Testis (tissue), 3 donors: ENCODE results near the gene PPP6R2. TPM values are rescaled to one million over a fixed set of nuclear protein-coding genes. Genes with fewer than 3 reads are reported as not detected.

ENCODE experiments used
- DNase-seq: peaks from one replicate; pipeline ENCODE4 v3.0.0-alpha.2; 2019
- H3K27ac ChIP-seq, 2 donors: fragments of 200-600 bp; sonication (generic); one replicate each; pipeline ENCODE4 v1.5.1; 2019
- H3K27me3 ChIP-seq: fragments of 200-600 bp; sonication (generic); one replicate; pipeline ENCODE4 v1.5.1; 2019
- H3K36me3 ChIP-seq: fragments of 200-600 bp; sonication (generic); one replicate; pipeline ENCODE4 v1.5.1; 2017; ENCODE audit warnings: low read depth; ENCODE audit errors: missing control alignments
- H3K4me1 ChIP-seq: fragments of 200-600 bp; sonication (generic); one replicate; pipeline ENCODE4 v1.5.1; 2019
- H3K4me3 ChIP-seq, 2 donors: fragments of 200-600 bp; sonication (generic); one replicate each; pipeline ENCODE4 v1.5.1; 2017 to 2019
- H3K9me3 ChIP-seq: fragments of 200-600 bp; sonication (generic); one replicate; pipeline ENCODE4 v1.5.1; 2017
- POLR2A ChIP-seq: fragments of 450-650 bp; IDR thresholded peaks from one replicate; pipeline ENCODE4 v1.6.1; 2017; ENCODE audit warnings: antibody characterized with exemption, mild to moderate bottlenecking, moderate library complexity
- WGBS, 2 donors: methylation state at CpG; one replicate each; pipeline ENCODE4 v1.1.5; 2018; 5-methylcytosine and 5-hydroxymethylcytosine counted together
- intact Hi-C: fragments of 100-400 bp; cut with DNase I; formaldehyde crosslinking; loops from one replicate; pipeline ENCODE4 v1.15.1; 2023; ENCODE audit warnings: low total_unique reads
- polyA plus RNA-seq: library from polyadenylated mRNA; stranded (reverse); fragments of 350-450 nt; fragmentation: Illumina TruSeq; extraction: RNeasy Lipid Tissue Mini Kit (QIAGEN cat#74804); gene quantifications from one replicate; pipeline ENCODE4 v1.2.3, GENCODE V29; 2014; ENCODE audit warnings: low read depth, low replicate concordance; ENCODE audit not compliant: insufficient read depth
- total RNA-seq, 2 donors: library from RNA; depleted of rRNA; stranded (reverse); fragments of >200 nt; gene quantifications; one replicate each; pipeline ENCODE4 v1.2.3, GENCODE V29; 2016
- TF ChIP-seq, protein P1 (sequence below), 3 experiments: fragments of 450-650 bp in 2 of 3; fragments of 200-600 bp in 1 of 3; sonication (generic) in 1 of 3; IDR thresholded peaks; one replicate each; pipeline ENCODE4 v1.5.1; 2016 to 2019; ENCODE audit warnings: antibody characterized with exemption in 3 of 3, mild to moderate bottlenecking in 2 of 3, moderate library complexity in 1 of 3

The PPP6R2 gene
- total and polyA plus RNA-seq, 3 donors from 2014 or later: 123 to 142 (median 138) TPM

DNA sequence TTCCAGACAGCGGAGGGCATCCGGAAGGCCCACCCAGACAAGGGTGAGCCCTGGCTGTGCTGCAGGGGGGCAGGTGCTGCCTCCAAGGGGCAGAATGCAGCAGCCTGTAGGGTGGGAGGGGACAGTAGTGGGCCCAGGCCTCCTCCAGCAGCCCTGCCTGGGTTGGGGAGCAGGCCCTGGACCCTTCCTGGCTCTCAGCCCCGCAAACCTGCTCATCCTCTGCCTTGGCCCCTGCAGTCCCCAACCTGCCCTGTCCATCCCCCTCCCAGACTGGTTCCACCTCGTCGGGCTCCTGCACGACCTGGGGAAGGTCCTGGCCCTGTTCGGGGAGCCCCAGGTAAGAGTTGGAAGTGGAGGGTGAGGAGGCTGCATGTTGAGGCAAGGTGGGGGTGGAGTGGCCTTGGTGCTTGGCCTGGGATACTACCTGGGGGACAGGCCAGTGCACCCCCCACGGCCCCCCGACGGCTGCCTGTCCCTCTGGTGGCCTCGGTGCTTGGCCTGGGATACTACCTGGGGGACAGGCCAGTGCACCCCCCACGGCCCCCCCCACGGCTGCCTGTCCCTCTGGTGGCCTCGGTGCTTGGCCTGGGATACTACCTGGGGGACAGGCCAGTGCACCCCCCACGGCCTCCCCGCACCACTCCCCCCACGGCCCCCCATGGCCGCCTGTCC lies 145.0 kb downstream of the PPP6R2 start:
- Histone ChIP-seq H3K27ac (no peak overlapping the region), H3K4me3 (no peak overlapping the region), H3K9me3 (no peaks in the 10 kb centered on the region), H3K36me3 (no peaks in the 10 kb centered on the region), H3K4me1 (no peaks in the 10 kb centered on the region), H3K27me3 (no peaks in the 10 kb centered on the region)
- WGBS, 2 donors: 87 to 100% methylated on average over 2 to 7 of the region's 18 CpGs
- intact Hi-C loops: no loop called here
- TF ChIP-seq, protein P1, sequence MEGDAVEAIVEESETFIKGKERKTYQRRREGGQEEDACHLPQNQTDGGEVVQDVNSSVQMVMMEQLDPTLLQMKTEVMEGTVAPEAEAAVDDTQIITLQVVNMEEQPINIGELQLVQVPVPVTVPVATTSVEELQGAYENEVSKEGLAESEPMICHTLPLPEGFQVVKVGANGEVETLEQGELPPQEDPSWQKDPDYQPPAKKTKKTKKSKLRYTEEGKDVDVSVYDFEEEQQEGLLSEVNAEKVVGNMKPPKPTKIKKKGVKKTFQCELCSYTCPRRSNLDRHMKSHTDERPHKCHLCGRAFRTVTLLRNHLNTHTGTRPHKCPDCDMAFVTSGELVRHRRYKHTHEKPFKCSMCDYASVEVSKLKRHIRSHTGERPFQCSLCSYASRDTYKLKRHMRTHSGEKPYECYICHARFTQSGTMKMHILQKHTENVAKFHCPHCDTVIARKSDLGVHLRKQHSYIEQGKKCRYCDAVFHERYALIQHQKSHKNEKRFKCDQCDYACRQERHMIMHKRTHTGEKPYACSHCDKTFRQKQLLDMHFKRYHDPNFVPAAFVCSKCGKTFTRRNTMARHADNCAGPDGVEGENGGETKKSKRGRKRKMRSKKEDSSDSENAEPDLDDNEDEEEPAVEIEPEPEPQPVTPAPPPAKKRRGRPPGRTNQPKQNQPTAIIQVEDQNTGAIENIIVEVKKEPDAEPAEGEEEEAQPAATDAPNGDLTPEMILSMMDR (IDR thresholded peaks at IDR 0.05): no peak
- no peak for TF ChIP-seq POLR2A
- DNase-seq: no peak

DNA sequence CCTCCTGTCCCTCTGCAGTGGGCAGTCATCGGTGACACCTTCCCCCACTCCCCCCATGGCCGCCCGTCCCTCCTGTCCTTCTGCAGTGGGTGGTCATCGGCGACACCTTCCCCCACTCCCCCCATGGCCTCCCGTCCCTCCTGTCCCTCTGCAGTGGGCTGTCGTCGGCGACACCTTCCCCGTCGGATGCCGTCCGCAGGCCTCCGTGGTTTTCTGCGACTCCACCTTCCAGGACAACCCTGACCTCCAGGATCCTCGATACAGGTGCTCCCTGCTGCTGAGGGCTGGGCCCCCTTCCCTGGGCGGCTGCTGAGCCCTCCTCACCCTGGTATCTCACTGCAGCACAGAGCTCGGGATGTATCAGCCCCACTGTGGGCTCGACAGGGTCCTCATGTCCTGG lies 145.8 kb downstream of the PPP6R2 start:
- H3K9me3 ChIP-seq: no peaks in the 10 kb centered on the region
- H3K4me3 ChIP-seq: no peak overlapping the region
- H3K4me1 ChIP-seq: no peaks in the 10 kb centered on the region
- intact Hi-C loops: no loop called here
- DNase-seq: no peak
- TF ChIP-seq POLR2A: no peak
- TF ChIP-seq, protein P1 (IDR thresholded peaks at IDR 0.05): no peak
- no peaks in the 10 kb centered on the region for H3K27me3 ChIP-seq
- H3K27ac ChIP-seq: no peak overlapping the region
- 69 to 79% methylated on average over 17 to 19 of the region's 19 CpGs for WGBS, 2 donors
- no peaks in the 10 kb centered on the region for H3K36me3 ChIP-seq

DNA sequence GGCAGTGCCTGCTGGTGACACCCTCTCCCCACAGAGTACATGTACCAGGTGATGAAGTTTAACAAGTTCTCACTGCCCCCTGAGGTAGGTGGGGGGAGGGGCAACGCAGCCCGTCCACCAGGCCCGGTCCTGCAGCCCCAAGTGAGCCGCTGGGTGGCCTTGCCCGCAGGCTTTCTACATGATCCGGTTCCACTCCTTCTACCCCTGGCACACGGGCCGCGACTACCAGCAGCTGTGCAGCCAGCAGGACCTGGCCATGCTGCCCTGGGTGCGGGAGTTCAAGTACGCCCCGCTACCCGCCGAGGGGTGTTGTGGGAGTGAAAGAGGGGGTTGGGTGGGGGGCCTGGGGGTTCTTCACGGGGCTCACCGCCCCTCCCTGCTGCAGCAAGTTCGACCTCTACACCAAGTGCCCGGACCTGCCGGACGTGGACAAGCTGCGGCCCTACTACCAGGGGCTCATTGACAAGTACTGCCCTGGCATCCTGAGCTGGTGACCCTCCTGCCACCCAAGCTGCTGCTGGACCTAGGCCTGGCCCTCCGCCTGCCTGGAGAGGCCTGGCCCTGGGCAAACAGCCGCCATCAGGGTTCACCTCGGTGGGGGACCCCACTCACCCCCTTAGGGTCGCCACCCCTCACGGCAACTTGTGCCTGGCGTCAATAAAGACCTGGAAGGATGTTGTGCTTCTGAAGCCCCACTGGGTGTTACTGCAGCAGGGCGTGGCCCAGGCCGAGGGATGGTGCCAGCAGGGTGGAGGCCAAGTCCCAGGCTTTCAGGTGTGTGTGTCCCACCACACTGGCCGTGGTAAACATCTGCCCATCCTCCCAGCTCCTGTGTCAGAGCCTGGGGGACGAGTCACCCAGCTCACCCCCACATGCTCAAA lies 146.5 kb downstream of the PPP6R2 start:
- no peaks in the 10 kb centered on the region for H3K9me3 ChIP-seq
- DNase-seq: no peak
- no peak overlapping the region for H3K4me3 ChIP-seq
- TF ChIP-seq, protein P1 (IDR thresholded peaks at IDR 0.05): no peak
- no peak for TF ChIP-seq POLR2A
- intact Hi-C loops: no loop called here
- no peaks in the 10 kb centered on the region for H3K4me1 ChIP-seq
- 86 to 93% methylated on average over 23 to 31 of the region's 31 CpGs for WGBS, 2 donors
- no peaks in the 10 kb centered on the region for H3K27me3 ChIP-seq
- H3K27ac ChIP-seq: no peak overlapping the region
- H3K36me3 ChIP-seq: no peaks in the 10 kb centered on the region

DNA sequence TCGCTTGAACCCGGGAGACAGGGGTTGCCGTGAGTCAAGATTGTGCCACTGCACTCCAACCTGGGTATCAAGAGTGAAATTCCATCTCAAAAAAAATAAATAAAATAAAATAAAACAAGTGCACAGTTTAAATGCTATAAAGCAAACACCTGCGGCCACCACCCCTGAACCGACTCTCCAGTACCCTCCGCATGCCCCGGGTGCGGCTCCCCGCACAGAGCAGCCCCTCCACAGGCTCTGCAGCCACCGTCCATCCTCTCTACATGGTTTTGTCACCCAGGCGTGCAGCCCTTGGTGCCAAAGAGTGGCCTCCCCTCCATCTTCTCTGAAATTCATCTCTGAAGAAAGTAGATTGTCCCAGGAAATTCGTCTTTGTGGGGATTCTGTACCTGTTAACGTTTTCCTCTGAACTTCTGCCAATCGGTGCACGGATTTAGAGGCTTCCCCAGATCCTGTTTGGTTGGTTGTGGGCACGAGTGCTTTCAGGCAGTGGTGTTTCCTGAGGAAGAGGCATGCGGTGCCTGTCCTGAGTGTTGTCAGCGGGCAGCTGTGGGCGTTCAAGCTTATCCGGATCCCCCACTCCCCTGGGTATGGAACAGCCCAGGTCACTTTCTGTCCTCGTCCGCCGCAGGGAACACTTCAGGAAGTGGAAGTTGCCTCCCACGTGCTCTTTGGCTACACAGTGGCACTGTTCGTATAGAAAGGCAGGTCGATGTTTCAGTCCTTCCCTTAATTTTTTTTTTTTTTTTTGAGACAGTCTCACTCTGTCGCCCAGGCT lies 147.6 kb downstream of the PPP6R2 start:
- WGBS, 2 donors: 67 to 75% methylated on average over 27 of the region's 27 CpGs
- H3K36me3 ChIP-seq: no peaks in the 10 kb centered on the region
- no peak overlapping the region for H3K4me3 ChIP-seq
- no peak for DNase-seq
- no peaks in the 10 kb centered on the region for H3K27me3 ChIP-seq
- intact Hi-C loops: no loop called here
- no peaks in the 10 kb centered on the region for H3K9me3 ChIP-seq
- no peaks in the 10 kb centered on the region for H3K4me1 ChIP-seq
- no peak overlapping the region for H3K27ac ChIP-seq
- TF ChIP-seq POLR2A: no peak
- TF ChIP-seq, protein P1 (IDR thresholded peaks at IDR 0.05): no peak

Other genes starting within 250 kb of the PPP6R2 start
- gene PANX2, start 172.6 kb upstream of the PPP6R2 start, total RNA-seq: 1 to 10 TPM; 5.3 to 6.3 TPM
- 2.0 TPM for gene PANX2, start 172.6 kb upstream of the PPP6R2 start, polyA plus RNA-seq
- 10 to 100 TPM; 38.7 to 45.3 TPM for gene TRABD, start 157.4 kb upstream of the PPP6R2 start, total RNA-seq
- 23.7 TPM for gene TRABD, start 157.4 kb upstream of the PPP6R2 start, polyA plus RNA-seq
- 10 to 100 TPM; 57.9 to 66.8 TPM for gene SELENOO, start 142.3 kb upstream of the PPP6R2 start, total RNA-seq
- 20.8 TPM for gene SELENOO, start 142.3 kb upstream of the PPP6R2 start, polyA plus RNA-seq
- 100 to 1,000 TPM; 136 to 143 TPM for gene TUBGCP6, start 98.3 kb upstream of the PPP6R2 start, total RNA-seq
- 40.2 TPM for gene TUBGCP6, start 98.3 kb upstream of the PPP6R2 start, polyA plus RNA-seq
- gene HDAC10, start 92.1 kb upstream of the PPP6R2 start, total RNA-seq: 10 to 100 TPM; 32.1 to 33.1 TPM
- gene HDAC10, start 92.1 kb upstream of the PPP6R2 start, polyA plus RNA-seq: 13.5 TPM
- 10 to 100 TPM; 22.3 to 25.1 TPM for gene MAPK12, start 81.6 kb upstream of the PPP6R2 start, total RNA-seq
- 9.1 TPM for gene MAPK12, start 81.6 kb upstream of the PPP6R2 start, polyA plus RNA-seq
- gene MAPK11, start 72.9 kb upstream of the PPP6R2 start, total RNA-seq: 10 to 100 TPM in 1 of 2 donors, 1 to 10 TPM in 1; 8.3 to 10.7 TPM
- 6.4 TPM for gene MAPK11, start 72.9 kb upstream of the PPP6R2 start, polyA plus RNA-seq
- 100 to 1,000 TPM; 219 to 243 TPM for gene PLXNB2, start 35.7 kb upstream of the PPP6R2 start, total RNA-seq
- gene PLXNB2, start 35.7 kb upstream of the PPP6R2 start, polyA plus RNA-seq: 98.0 TPM
- gene DENND6B, start 16.3 kb upstream of the PPP6R2 start, total RNA-seq: 10 to 100 TPM; 17.1 to 18.0 TPM
- 22.0 TPM for gene DENND6B, start 16.3 kb upstream of the PPP6R2 start, polyA plus RNA-seq
- gene SBF1, start 131.7 kb downstream of the PPP6R2 start, total RNA-seq: 100 to 1,000 TPM; 201 to 208 TPM
- 239 TPM for gene SBF1, start 131.7 kb downstream of the PPP6R2 start, polyA plus RNA-seq
- gene ADM2, start 138.2 kb downstream of the PPP6R2 start, total RNA-seq: 1 to 10 TPM; 1.0 to 1.9 TPM
- gene ADM2, start 138.2 kb downstream of the PPP6R2 start, polyA plus RNA-seq: 0.99 TPM
- gene MIOX, start 143.5 kb downstream of the PPP6R2 start, total RNA-seq: under 1 TPM; 0.24 to 0.25 TPM
- gene MIOX, start 143.5 kb downstream of the PPP6R2 start, polyA plus RNA-seq: not detected
- gene LMF2, start 164.4 kb downstream of the PPP6R2 start, total RNA-seq: 100 to 1,000 TPM in 1 of 2 donors, 10 to 100 TPM in 1; 95.4 to 109 TPM
- 59.7 TPM for gene LMF2, start 164.4 kb downstream of the PPP6R2 start, polyA plus RNA-seq
- gene NCAPH2, start 164.9 kb downstream of the PPP6R2 start, total RNA-seq: 10 to 100 TPM; 88.5 to 89.2 TPM
- gene NCAPH2, start 164.9 kb downstream of the PPP6R2 start, polyA plus RNA-seq: 67.4 TPM
- gene SCO2, start 182.3 kb downstream of the PPP6R2 start, total RNA-seq: 1 to 10 TPM; 4.1 to 4.8 TPM
- gene SCO2, start 182.3 kb downstream of the PPP6R2 start, polyA plus RNA-seq: 1.8 TPM
- gene TYMP, start 186.7 kb downstream of the PPP6R2 start, total RNA-seq: 10 to 100 TPM; 12.5 to 15.4 TPM
- 25.9 TPM for gene TYMP, start 186.7 kb downstream of the PPP6R2 start, polyA plus RNA-seq
- gene KLHDC7B, start 202.6 kb downstream of the PPP6R2 start, total RNA-seq: under 1 TPM; 0.24 to 0.93 TPM
- 0.51 TPM for gene KLHDC7B, start 202.6 kb downstream of the PPP6R2 start, polyA plus RNA-seq
- 10 to 100 TPM; 40.4 to 71.9 TPM for gene SYCE3, start 219.6 kb downstream of the PPP6R2 start, total RNA-seq
- gene SYCE3, start 219.6 kb downstream of the PPP6R2 start, polyA plus RNA-seq: 183 TPM
- gene CPT1B, start 235.1 kb downstream of the PPP6R2 start, total RNA-seq: 100 to 1,000 TPM; 103 to 123 TPM
- 224 TPM for gene CPT1B, start 235.1 kb downstream of the PPP6R2 start, polyA plus RNA-seq
- 10 to 100 TPM; 89.6 to 98.9 TPM for gene CHKB, start 239.5 kb downstream of the PPP6R2 start, total RNA-seq
- 88.4 TPM for gene CHKB, start 239.5 kb downstream of the PPP6R2 start, polyA plus RNA-seq